ENCODE data around the gene LOXL1. TPM values are rescaled to one million over a fixed set of nuclear protein-coding genes. Genes with fewer than 3 reads are reported as not detected.

The LOXL1 gene, protein sequence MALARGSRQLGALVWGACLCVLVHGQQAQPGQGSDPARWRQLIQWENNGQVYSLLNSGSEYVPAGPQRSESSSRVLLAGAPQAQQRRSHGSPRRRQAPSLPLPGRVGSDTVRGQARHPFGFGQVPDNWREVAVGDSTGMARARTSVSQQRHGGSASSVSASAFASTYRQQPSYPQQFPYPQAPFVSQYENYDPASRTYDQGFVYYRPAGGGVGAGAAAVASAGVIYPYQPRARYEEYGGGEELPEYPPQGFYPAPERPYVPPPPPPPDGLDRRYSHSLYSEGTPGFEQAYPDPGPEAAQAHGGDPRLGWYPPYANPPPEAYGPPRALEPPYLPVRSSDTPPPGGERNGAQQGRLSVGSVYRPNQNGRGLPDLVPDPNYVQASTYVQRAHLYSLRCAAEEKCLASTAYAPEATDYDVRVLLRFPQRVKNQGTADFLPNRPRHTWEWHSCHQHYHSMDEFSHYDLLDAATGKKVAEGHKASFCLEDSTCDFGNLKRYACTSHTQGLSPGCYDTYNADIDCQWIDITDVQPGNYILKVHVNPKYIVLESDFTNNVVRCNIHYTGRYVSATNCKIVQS
- total RNA-seq: 7.8 TPM

DNA sequence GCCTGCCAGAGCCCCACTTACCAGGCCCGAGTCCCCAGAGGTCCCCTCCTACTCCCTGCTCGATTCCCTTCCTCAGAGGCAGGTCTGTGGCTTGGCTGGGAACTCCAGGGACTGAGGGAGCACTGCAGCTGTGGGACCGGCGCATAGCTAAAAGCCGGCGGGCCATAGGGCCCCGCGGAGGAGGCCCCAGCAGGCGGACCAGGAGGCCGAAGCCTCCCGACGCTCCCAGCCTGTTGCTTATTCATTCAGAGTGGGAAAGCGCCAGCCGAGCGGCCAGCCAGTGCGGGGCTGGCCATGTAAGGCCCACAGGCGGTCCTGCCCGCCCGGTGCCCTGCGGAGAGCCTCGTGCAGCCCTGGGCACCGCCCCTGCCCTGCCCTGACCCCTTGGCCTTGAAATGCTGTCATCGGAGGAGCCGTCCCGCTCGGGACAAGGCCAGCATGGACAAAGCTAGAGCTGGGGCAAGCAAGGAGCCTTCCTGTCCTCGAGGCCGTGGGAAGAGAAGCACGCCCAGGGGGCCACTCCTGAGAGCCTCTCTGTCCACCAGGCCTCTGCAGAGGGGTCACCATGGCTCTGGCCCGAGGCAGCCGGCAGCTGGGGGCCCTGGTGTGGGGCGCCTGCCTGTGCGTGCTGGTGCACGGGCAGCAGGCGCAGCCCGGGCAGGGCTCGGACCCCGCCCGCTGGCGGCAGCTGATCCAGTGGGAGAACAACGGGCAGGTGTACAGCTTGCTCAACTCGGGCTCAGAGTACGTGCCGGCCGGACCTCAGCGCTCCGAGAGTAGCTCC lies at the start of gene LOXL1:
LOXL1 (plus strand) TSS at position 244 of the 784 bp plus-strand sequence; CDS start at position 566, 322 bp downstream.
- peak within 1 kb of the TSS; percentile 54 to 73 (median 65) for H3K4me3 ChIP-seq (ENCODE audit: low read length in 3 of 3)
- peaks cover 0 to 2% (median 0%) of the 10 kb centered on the region in 3 donors for H3K36me3 ChIP-seq (ENCODE audit: control insufficient read depth in 3 of 3, insufficient read depth in 3 of 3, low read length in 3 of 3)
- H3K9me3 ChIP-seq (ENCODE audit: control insufficient read depth in 3 of 3, low read length in 3 of 3): no peaks in the 10 kb centered on the region
- peaks cover 8 to 16% (median 12%) of the 10 kb centered on the region in 3 donors for H3K27me3 ChIP-seq (ENCODE audit: control insufficient read depth in 3 of 3, insufficient read depth in 3 of 3, low read length in 3 of 3)
- peaks cover 65 to 78% (median 69%) of the 10 kb centered on the region in 3 donors for H3K4me1 ChIP-seq (ENCODE audit: control insufficient read depth in 3 of 3, insufficient read depth in 3 of 3, low read length in 3 of 3)
- peak within 1 kb of the TSS; percentile 43 to 84 (median 72) for H3K9ac ChIP-seq (ENCODE audit: low read depth in 1 of 3, low read length in 3 of 3)
- H3K27ac ChIP-seq (ENCODE audit: low read depth, low read length): peak within 1 kb of the TSS; percentile 85

DNA sequence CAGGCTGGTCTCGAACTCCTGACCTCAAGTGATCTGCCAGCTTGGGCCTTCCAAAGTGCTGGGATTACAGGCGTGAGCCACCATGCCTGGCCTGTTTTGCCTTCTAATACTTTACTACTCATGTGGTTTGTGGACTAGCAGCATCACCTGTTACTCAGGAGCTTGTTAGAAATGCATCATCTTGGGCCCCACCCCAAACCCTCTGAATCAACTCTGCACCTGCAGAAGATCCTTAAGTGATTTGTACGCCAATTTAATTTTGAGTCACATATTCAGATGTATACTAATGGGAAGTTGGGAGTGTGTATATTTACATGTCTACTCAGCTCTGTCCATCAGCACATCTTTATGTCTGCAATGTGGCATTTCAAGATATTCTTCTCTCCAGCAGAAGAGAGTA lies 46.8 kb upstream of the LOXL1 start:
- no peak overlapping the region for H3K9ac ChIP-seq (ENCODE audit: low read depth in 1 of 3, low read length in 3 of 3)
- H3K4me3 ChIP-seq (ENCODE audit: low read length in 3 of 3): no peak overlapping the region
- no peaks in the 10 kb centered on the region for H3K9me3 ChIP-seq (ENCODE audit: control insufficient read depth in 3 of 3, low read length in 3 of 3)

DNA sequence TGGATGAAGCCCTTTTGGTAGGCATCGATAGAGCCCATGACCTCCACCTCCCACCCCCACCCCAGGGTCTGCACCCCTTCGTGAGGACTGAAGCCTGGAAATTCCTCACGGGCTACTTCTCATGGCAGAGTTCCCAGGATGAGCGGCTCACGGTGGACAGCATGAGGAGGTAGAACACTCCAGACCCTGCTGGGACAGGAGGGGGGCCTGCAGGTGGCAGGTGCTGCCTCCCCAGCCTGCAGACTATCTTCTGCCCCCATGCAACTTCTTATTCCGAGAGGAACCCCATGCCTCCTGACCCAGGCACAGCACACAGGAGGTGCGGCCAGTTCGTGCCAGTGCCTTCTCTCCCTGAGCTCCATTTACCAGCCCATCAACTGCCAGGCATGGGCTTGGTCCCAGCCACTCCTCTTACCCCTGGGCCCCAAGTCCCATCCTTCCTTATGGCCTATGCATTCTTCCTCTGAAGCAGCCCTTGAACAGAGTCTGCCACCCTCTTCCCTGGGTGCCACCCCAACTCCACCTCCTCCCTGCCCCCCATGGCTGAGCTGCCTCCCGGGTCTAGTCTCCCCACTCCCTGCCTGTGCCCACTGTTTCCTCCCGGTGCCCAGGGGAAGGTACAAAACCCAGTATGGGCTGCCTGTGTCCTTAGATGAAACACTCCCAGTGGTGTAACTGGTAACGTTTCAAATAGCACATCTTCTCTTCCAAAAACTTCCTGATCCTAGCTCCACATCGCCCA lies 44.5 kb upstream of the LOXL1 start:
- no peak overlapping the region for H3K9ac ChIP-seq (ENCODE audit: low read depth in 1 of 3, low read length in 3 of 3)
- peaks cover 3 to 29% (median 6%) of the 10 kb centered on the region in 3 donors for H3K27me3 ChIP-seq (ENCODE audit: control insufficient read depth in 3 of 3, insufficient read depth in 3 of 3, low read length in 3 of 3)
- no peaks in the 10 kb centered on the region for H3K9me3 ChIP-seq (ENCODE audit: control insufficient read depth in 3 of 3, low read length in 3 of 3)
- H3K27ac ChIP-seq (ENCODE audit: low read depth, low read length): no peak overlapping the region
- H3K36me3 ChIP-seq (ENCODE audit: control insufficient read depth in 3 of 3, insufficient read depth in 3 of 3, low read length in 3 of 3): no peaks in the 10 kb centered on the region
- no peak overlapping the region for H3K4me3 ChIP-seq (ENCODE audit: low read length in 3 of 3)
- H3K4me1 ChIP-seq (ENCODE audit: control insufficient read depth in 3 of 3, insufficient read depth in 3 of 3, low read length in 3 of 3): no peaks in the 10 kb centered on the region

More for the DNA sequence above, 46.8 kb upstream of the LOXL1 start:
- peaks cover 3 to 23% (median 10%) of the 10 kb centered on the region in 3 donors for H3K27me3 ChIP-seq (ENCODE audit: control insufficient read depth in 3 of 3, insufficient read depth in 3 of 3, low read length in 3 of 3)
- no peaks in the 10 kb centered on the region for H3K4me1 ChIP-seq (ENCODE audit: control insufficient read depth in 3 of 3, insufficient read depth in 3 of 3, low read length in 3 of 3)
- no peaks in the 10 kb centered on the region for H3K36me3 ChIP-seq (ENCODE audit: control insufficient read depth in 3 of 3, insufficient read depth in 3 of 3, low read length in 3 of 3)
- no peak overlapping the region for H3K27ac ChIP-seq (ENCODE audit: low read depth, low read length)

DNA sequence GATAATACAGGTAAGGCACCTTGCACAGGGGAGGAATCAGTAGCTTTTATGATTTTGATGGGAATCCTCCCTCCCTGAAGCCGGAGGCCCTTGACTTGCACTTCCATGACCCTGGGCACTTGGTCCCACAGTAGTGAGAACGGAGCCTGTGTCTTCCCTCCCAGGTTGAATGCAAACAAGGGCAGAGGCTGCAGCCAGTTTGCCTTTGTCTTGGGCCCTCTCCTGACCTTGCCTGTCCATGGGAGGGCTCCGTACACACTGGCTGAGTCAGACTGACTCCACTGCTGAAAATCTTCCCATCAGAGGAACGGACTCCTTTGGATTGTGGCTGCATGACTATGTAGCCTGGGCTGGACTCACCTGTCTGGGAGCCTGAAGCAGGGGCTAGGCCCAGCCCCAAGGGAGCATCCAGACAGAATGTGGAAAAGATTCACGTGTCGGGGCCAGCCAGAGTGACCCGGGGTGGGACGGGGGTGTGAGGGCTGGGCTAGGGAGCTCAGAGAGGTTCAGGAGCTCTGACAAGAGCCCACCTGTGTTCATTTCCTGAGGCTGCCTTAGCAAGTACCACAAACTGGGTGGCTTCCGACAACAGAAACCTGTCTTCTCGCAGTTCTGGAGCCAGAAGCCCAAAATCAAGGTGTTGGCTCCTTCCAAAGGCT lies 43.4 kb upstream of the LOXL1 start:
- no peak overlapping the region for H3K27ac ChIP-seq (ENCODE audit: low read depth, low read length)
- peaks cover 3 to 29% (median 9%) of the 10 kb centered on the region in 3 donors for H3K27me3 ChIP-seq (ENCODE audit: control insufficient read depth in 3 of 3, insufficient read depth in 3 of 3, low read length in 3 of 3)
- no peak overlapping the region for H3K9ac ChIP-seq (ENCODE audit: low read depth in 1 of 3, low read length in 3 of 3)
- no peaks in the 10 kb centered on the region for H3K36me3 ChIP-seq (ENCODE audit: control insufficient read depth in 3 of 3, insufficient read depth in 3 of 3, low read length in 3 of 3)
- no peaks in the 10 kb centered on the region for H3K4me1 ChIP-seq (ENCODE audit: control insufficient read depth in 3 of 3, insufficient read depth in 3 of 3, low read length in 3 of 3)
- no peak overlapping the region for H3K4me3 ChIP-seq (ENCODE audit: low read length in 3 of 3)
- no peaks in the 10 kb centered on the region for H3K9me3 ChIP-seq (ENCODE audit: control insufficient read depth in 3 of 3, low read length in 3 of 3)

DNA sequence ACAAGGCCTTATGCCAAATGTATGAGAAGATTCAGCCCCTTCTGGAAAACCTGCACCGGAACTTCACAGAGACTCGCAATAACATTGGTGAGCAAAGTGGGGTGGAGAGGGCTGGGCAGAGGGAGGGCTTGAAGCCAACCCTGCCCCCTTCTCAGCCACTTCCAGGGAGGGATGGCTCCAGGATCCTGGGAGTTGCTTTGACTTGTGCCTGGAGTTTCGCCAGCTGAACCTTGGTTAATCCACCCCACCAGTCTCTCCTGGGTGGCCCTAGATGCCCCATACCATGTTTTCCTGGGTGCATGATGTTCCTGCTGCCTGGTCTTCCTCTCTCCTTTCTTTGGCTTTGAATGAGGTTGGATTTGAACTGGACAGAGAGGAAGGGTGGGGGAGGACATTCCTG lies 42.1 kb upstream of the LOXL1 start:
- Histone ChIP-seq H3K4me3 (ENCODE audit: low read length in 3 of 3) (no peak overlapping the region), H3K36me3 (ENCODE audit: control insufficient read depth in 3 of 3, insufficient read depth in 3 of 3, low read length in 3 of 3) (no peaks in the 10 kb centered on the region), H3K27ac (ENCODE audit: low read depth, low read length) (no peak overlapping the region), H3K9me3 (ENCODE audit: control insufficient read depth in 3 of 3, low read length in 3 of 3) (no peaks in the 10 kb centered on the region), H3K9ac (ENCODE audit: low read depth in 1 of 3, low read length in 3 of 3) (no peak overlapping the region), H3K4me1 (ENCODE audit: control insufficient read depth in 3 of 3, insufficient read depth in 3 of 3, low read length in 3 of 3) (no peaks in the 10 kb centered on the region), H3K27me3 (ENCODE audit: control insufficient read depth in 3 of 3, insufficient read depth in 3 of 3, low read length in 3 of 3) (peaks cover 3 to 36% (median 9%) of the 10 kb centered on the region in 3 donors)

DNA sequence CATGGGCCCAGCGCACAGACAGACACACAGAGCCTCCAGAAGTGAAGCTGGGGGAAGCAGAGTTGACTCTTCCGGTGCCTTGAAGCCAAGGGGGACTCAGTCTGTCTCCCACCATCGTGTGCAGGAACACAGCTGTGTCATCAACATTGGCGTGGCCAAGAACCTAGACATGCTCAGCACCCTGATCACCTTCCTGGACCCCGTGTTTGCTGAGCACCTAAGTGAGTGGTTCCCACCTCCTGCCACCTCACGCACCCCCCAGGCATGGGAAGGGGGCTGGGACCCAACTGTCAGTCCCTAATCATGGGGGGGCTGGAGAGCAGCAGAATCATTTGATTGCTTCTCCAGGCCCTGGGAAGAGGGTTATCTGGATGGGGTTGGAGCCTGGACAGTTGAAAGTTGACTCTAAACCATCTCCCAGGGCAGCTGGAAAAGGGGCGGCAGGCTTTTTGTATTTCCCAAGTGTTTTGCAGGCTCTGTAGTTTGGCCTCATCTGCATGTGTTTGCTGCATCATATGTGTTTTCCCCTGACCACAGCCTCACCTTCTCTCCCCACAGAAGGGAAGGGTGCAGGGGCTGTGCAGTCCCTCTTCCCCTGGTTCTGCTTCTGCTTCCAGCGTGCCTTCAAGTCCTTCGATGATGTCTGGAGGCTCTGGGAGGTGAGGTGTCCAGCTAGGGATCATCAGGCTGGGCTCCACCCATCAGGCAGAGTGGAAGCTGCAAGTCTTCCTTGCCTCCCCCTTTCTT lies 40.1 kb upstream of the LOXL1 start:
- H3K27ac ChIP-seq (ENCODE audit: low read depth, low read length): no peak overlapping the region
- H3K9ac ChIP-seq (ENCODE audit: low read depth in 1 of 3, low read length in 3 of 3): no peak overlapping the region
- no peaks in the 10 kb centered on the region for H3K9me3 ChIP-seq (ENCODE audit: control insufficient read depth in 3 of 3, low read length in 3 of 3)
- no peaks in the 10 kb centered on the region for H3K4me1 ChIP-seq (ENCODE audit: control insufficient read depth in 3 of 3, insufficient read depth in 3 of 3, low read length in 3 of 3)
- H3K4me3 ChIP-seq (ENCODE audit: low read length in 3 of 3): no peak overlapping the region
- peaks cover 3 to 36% (median 9%) of the 10 kb centered on the region in 3 donors for H3K27me3 ChIP-seq (ENCODE audit: control insufficient read depth in 3 of 3, insufficient read depth in 3 of 3, low read length in 3 of 3)
- no peaks in the 10 kb centered on the region for H3K36me3 ChIP-seq (ENCODE audit: control insufficient read depth in 3 of 3, insufficient read depth in 3 of 3, low read length in 3 of 3)

DNA sequence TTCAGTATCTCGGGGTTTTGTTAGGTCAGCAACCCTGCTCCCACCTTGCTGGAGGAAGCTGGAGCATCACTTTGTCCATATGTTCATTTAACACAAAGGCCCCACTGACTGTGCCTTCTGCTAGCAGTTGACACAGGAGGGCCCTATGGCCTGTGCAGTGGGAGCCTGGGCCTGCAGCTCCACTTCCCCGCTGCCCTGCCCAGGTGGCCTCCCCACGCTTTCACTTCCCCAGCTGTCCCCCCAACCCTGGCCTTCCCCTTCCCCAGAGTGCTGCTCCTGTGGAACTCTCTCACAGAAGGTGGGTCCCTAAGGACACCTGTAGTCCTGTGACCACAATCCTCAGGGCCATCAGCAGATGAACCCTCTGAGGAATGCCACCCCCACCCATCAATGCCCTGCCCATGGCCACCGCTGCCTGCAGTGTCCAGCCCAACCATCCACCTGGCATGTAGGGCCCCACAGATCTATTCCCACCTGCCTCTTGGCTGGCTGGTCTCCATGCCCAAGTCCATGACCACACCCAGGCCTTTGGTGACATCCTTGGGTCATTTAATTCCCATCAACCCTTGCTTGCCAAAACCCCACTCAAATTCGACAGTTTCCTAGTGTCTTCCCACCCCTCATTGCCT lies 39.4 kb upstream of the LOXL1 start:
- Histone ChIP-seq H3K9ac (ENCODE audit: low read depth in 1 of 3, low read length in 3 of 3) (no peak overlapping the region), H3K4me1 (ENCODE audit: control insufficient read depth in 3 of 3, insufficient read depth in 3 of 3, low read length in 3 of 3) (no peaks in the 10 kb centered on the region), H3K9me3 (ENCODE audit: control insufficient read depth in 3 of 3, low read length in 3 of 3) (no peaks in the 10 kb centered on the region), H3K4me3 (ENCODE audit: low read length in 3 of 3) (no peak overlapping the region), H3K36me3 (ENCODE audit: control insufficient read depth in 3 of 3, insufficient read depth in 3 of 3, low read length in 3 of 3) (no peaks in the 10 kb centered on the region), H3K27me3 (ENCODE audit: control insufficient read depth in 3 of 3, insufficient read depth in 3 of 3, low read length in 3 of 3) (peaks cover 3 to 35% (median 12%) of the 10 kb centered on the region in 3 donors), H3K27ac (ENCODE audit: low read depth, low read length) (no peak overlapping the region)

DNA sequence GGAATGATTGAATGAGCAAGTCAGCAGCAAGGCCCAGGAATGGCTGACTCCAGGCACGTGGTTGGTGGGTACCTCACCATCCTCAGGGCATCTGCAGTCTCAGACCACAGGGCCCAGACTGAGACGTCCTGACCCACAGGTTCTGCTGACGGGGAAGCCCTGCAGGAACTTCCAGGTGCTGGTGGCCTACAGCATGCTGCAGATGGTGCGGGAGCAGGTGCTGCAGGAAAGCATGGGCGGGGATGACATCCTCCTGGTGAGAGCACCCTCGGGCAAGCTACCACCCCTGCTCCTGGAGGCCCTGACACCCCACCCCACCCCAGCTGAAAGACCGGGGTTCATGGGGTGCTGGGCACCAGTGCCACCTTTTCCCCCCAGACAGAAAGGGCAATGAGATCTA lies 38.8 kb upstream of the LOXL1 start:
- Histone ChIP-seq H3K4me3 (ENCODE audit: low read length in 3 of 3) (no peak overlapping the region), H3K9ac (ENCODE audit: low read depth in 1 of 3, low read length in 3 of 3) (no peak overlapping the region), H3K36me3 (ENCODE audit: control insufficient read depth in 3 of 3, insufficient read depth in 3 of 3, low read length in 3 of 3) (no peaks in the 10 kb centered on the region), H3K27me3 (ENCODE audit: control insufficient read depth in 3 of 3, insufficient read depth in 3 of 3, low read length in 3 of 3) (peaks cover 0 to 30% (median 11%) of the 10 kb centered on the region in 3 donors), H3K9me3 (ENCODE audit: control insufficient read depth in 3 of 3, low read length in 3 of 3) (no peaks in the 10 kb centered on the region), H3K27ac (ENCODE audit: low read depth, low read length) (no peak overlapping the region), H3K4me1 (ENCODE audit: control insufficient read depth in 3 of 3, insufficient read depth in 3 of 3, low read length in 3 of 3) (no peaks in the 10 kb centered on the region)

Measured in skeletal muscle tissue (tissue), 4 donors.